Central memory CD8-positive, alpha-beta T cell (primary cell): Measurements from ENCODE around the gene SERPINB11.
"Not testable (repeated sequence)": the region's sequence is repeated elsewhere in the genome, so short reads cannot be mapped to it uniquely, and the experiment has no call there.

Experiments
- ATAC-seq: fragments of 150-1000 bp; cut with Tn5 transposase; replicated peaks from 2 replicates; pipeline ENCODE4 v1.10.0; 2022; ENCODE audit warnings: mild to moderate bottlenecking, moderate FRiP score, moderate number of reproducible peaks; ENCODE audit not compliant: poor library complexity, severe bottlenecking; ENCODE audit errors: extremely low read depth
- DNase-seq, 2 donors: peaks; one replicate each; pipeline ENCODE4 v3.0.0; 2021; ENCODE audit warnings: low spot score in 2 of 2
- H3K27ac Mint-ChIP-seq: one replicate; pipeline ENCODE4 v1.8.0; 2022; ENCODE audit warnings: low read depth, mild to moderate bottlenecking, moderate library complexity, mixed read lengths
- H3K27me3 Mint-ChIP-seq: one replicate; pipeline ENCODE4 v1.8.0; 2022; ENCODE audit warnings: mixed read lengths
- H3K36me3 Mint-ChIP-seq: one replicate; pipeline ENCODE4 v1.8.0; 2022; ENCODE audit warnings: mild to moderate bottlenecking, moderate library complexity, mixed read lengths; ENCODE audit not compliant: insufficient read depth
- H3K4me1 Mint-ChIP-seq: one replicate; pipeline ENCODE4 v1.8.0; 2022; ENCODE audit warnings: mixed read lengths
- H3K4me3 Mint-ChIP-seq: one replicate; pipeline ENCODE4 v1.8.0; 2022; ENCODE audit warnings: mild to moderate bottlenecking, moderate library complexity, mixed read lengths
- H3K9me3 Mint-ChIP-seq: one replicate; pipeline ENCODE4 v1.8.0; 2022; ENCODE audit warnings: mixed read lengths

SERPINB11 gene, protein sequence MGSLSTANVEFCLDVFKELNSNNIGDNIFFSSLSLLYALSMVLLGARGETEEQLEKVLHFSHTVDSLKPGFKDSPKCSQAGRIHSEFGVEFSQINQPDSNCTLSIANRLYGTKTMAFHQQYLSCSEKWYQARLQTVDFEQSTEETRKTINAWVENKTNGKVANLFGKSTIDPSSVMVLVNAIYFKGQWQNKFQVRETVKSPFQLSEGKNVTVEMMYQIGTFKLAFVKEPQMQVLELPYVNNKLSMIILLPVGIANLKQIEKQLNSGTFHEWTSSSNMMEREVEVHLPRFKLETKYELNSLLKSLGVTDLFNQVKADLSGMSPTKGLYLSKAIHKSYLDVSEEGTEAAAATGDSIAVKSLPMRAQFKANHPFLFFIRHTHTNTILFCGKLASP

DNA sequence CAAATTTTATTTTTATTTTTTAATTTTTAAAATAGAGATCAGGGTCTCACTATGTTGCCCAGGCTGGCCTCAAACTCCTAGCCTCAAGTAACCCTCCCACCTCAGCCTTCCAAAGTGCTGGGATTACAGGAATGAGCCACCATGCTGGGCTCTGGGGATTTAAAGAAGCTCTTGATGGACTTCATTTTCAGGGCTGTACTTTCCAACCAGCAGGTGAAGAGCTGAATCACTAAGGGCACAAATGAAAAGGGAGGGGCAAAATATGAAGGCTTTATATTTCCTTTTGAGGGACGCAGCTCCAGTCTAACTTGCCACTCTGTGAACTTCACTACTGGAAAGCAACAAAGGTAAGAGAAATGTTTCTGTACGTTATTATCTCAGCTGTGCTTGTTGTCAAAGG is at the start of gene SERPINB11:
Gene SERPINB11, plus strand, starts transcription at position 301 of the 400 bp plus-strand sequence. CDS start 7,234 bp downstream, outside the sequence.
- ATAC-seq, result no peak
- Mint-ChIP-seq H3K27me3 (peaks cover 13% of the 10 kb centered on the region), H3K4me3 (no peak within 1 kb of the TSS), H3K4me1 (no peaks in the 10 kb centered on the region), H3K36me3 (no peaks in the 10 kb centered on the region), H3K9me3 (peaks cover 11% of the 10 kb centered on the region), H3K27ac (no peak within 1 kb of the TSS)
- no peak for DNase-seq

DNA sequence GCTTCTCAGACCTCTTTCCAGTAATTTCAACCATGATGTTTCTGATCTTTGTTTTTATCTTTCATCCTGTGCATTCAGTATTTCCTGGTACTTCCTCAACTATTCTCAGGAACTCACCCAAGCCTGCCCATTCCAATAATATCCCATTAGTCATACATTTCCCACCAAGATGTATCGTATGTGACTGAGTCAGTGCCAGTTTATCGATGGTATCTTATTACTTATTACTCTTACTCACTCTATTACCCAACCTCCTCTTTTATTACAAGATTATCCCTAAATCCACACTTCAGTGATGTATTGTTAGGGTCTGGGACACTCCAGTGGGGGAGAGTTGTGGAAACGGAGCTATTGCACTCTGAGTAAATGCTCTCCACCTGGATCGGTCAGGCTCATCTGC is 43.8 kb upstream of the SERPINB11 start:
- not testable (repeated sequence) for DNase-seq, H3K4me1 Mint-ChIP-seq, H3K27me3 Mint-ChIP-seq, H3K27ac Mint-ChIP-seq, H3K4me3 Mint-ChIP-seq, H3K36me3 Mint-ChIP-seq, ATAC-seq, H3K9me3 Mint-ChIP-seq

DNA sequence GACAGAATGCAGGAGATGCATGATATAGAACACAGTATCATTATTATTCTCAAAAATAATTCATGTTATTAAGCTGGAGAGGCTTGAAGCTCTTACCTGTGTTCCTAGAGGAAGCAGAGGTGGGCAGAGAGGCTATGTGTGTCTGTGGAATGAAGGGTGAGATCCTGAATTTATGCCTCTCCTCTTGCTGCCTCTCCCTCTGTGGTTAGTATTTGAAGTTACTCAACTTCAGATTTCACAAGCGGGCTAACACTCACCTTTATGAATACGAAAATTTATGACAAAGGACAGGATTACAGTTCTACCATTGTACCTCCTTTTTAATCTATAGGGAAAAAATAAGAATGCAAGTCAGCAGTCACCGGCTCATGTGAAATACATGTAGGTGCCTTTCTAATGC is 41.0 kb upstream of the SERPINB11 start, which contains the start of gene SERPINB3:
Gene SERPINB3, minus strand, starts transcription at position 144 of the 400 bp plus-strand sequence. CDS start 677 bp downstream, outside the sequence.
- not testable (repeated sequence) for H3K4me1 Mint-ChIP-seq, H3K36me3 Mint-ChIP-seq, DNase-seq, H3K27me3 Mint-ChIP-seq, ATAC-seq, H3K4me3 Mint-ChIP-seq, H3K9me3 Mint-ChIP-seq
- H3K27ac Mint-ChIP-seq, result peak within 1 kb of the TSS; percentile 50

DNA sequence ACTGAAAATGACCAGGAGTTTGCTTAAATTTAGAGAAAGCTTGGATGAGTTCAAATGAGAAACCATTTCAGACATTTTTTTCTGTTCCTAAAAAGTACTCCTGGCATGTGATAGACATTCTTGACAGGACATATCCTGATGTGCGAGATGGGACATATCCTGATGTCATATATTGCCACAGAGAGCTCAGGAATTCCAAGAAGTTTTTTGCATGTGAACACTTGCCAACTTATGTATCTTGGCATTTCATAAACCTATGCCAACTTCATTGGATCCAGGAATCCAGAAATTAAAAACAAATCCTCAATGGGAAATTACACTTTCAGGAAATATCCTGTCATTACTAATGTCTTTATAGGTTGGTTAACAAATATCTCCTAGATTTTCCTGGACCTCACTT is 38.2 kb upstream of the SERPINB11 start:
- Mint-ChIP-seq H3K4me1 (no peaks in the 10 kb centered on the region), H3K27ac (no peak overlapping the region), H3K36me3 (no peaks in the 10 kb centered on the region), H3K4me3 (no peak overlapping the region), H3K9me3 (peaks cover 11% of the 10 kb centered on the region), H3K27me3 (no peaks in the 10 kb centered on the region)
- ATAC-seq, result no peak
- no peak for DNase-seq

DNA sequence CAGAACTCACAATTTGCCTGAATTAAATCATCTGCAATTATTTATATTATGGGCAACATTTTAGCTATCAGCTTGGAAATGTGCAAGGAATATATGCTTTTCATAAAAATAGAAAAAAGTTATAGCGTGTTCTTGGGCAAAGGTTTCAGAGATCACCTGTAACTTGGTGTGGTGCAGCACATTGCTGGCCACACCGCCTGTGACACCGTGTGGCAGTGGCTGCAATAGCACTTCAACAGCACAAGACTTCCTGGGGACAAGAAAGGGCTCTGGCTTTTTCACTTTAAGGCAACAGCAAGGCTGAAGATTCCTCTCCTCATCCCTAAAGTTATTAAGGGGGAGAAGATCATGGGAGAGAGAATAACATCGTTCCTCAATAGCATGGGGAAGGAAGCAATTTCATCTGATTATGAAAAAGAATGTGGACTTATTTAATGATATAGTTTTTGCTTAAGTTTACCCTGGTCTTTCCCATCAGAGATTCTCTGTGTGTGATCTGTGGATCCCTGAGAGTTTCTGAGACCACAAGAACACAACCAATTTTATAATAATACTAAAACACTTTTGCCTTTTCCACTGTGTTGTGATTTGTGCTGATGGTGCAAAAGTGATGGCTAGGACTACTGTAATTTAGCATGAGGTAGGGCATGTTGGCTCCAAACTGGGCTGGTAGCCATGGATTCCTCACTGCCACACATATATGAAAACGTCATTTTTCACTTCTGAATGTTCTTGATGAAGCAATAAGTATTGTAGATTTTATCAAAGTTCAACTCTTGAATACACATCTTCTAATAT is 26.0 kb upstream of the SERPINB11 start:
- H3K27me3 Mint-ChIP-seq, result no peaks in the 10 kb centered on the region
- no peaks in the 10 kb centered on the region for H3K4me1 Mint-ChIP-seq
- no peaks in the 10 kb centered on the region for H3K36me3 Mint-ChIP-seq
- no peak for DNase-seq
- no peak for ATAC-seq
- H3K4me3 Mint-ChIP-seq, result no peak overlapping the region
- H3K9me3 Mint-ChIP-seq, result no peaks in the 10 kb centered on the region
- no peak overlapping the region for H3K27ac Mint-ChIP-seq

DNA sequence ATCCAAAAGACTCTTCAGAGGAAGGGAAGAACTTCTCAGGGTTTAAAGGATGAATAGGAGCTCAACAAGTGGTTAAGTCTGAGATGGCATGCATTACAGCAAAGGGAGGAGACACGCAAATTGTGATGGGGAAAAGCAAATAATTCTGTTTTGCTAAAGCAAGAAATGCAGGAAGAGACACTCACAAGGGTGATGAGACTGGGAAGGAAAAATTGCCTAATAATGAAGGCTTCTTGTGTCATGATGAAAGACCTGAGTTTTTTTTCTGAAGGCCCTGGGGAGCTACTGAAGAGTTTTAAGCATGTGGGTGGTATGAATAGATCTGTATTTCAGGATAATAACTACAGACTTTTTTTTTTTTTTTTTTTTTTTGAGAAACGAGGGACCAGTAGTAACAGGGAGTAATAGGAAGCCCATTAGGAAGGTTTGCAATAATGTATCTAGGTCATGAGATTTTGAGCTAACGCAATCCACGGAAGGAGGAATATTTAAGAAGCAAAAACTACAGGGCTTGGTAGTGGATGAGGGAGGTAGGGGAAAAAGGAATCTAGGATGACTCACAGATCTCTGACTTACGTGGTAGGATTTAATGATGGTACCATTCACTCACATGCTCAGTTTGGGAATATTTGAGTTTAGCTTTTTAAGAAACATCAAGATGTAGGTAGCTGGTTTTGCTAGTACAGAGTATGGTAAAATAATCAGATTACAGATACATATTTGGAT is 25.1 kb upstream of the SERPINB11 start:
- no peak overlapping the region for H3K27ac Mint-ChIP-seq
- H3K27me3 Mint-ChIP-seq, result no peaks in the 10 kb centered on the region
- no peaks in the 10 kb centered on the region for H3K9me3 Mint-ChIP-seq
- DNase-seq, result no peak
- no peaks in the 10 kb centered on the region for H3K36me3 Mint-ChIP-seq
- no peak for ATAC-seq
- no peaks in the 10 kb centered on the region for H3K4me1 Mint-ChIP-seq
- no peak overlapping the region for H3K4me3 Mint-ChIP-seq

DNA sequence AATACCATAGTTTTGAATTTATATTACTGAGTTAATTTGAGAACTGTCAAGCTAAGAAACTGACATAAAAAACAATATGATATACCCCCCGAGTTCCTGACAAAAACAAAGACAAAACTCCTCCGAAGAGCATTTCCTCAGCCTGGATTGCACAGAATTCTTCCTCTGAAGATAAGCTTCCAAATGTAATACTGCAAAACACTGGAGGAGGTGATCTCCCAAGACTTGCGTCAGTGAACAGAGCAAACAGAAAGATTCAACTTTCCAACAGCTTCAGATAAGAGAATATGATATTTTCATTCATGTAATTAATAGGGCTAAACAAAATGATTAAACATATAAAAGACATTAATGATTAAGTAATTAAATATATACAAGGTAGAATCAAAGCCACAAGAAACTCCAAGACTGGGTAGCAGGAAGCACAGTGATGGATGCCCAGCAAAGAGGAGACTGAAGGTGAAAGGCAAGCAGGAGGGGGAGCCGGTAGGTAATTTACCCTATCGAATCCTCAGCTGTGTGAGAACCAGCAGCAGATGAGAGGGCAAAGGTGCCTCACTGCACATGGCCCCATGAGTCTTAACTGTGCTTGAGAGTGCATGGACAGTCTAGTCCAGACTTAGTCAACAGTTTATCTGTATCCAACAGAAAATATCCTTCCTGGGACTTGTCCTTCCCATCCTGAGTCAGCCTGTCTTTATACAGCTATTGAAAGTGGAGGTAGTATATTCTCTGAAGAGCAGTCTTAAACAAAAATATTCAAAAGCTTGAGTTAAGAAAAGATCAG is 22.7 kb upstream of the SERPINB11 start:
- Mint-ChIP-seq H3K36me3 (peaks cover 2% of the 10 kb centered on the region), H3K4me3 (no peak overlapping the region), H3K27ac (no peak overlapping the region), H3K9me3 (no peaks in the 10 kb centered on the region), H3K4me1 (no peaks in the 10 kb centered on the region), H3K27me3 (peaks cover 12% of the 10 kb centered on the region)
- DNase-seq (no peak), ATAC-seq (no peak)

DNA sequence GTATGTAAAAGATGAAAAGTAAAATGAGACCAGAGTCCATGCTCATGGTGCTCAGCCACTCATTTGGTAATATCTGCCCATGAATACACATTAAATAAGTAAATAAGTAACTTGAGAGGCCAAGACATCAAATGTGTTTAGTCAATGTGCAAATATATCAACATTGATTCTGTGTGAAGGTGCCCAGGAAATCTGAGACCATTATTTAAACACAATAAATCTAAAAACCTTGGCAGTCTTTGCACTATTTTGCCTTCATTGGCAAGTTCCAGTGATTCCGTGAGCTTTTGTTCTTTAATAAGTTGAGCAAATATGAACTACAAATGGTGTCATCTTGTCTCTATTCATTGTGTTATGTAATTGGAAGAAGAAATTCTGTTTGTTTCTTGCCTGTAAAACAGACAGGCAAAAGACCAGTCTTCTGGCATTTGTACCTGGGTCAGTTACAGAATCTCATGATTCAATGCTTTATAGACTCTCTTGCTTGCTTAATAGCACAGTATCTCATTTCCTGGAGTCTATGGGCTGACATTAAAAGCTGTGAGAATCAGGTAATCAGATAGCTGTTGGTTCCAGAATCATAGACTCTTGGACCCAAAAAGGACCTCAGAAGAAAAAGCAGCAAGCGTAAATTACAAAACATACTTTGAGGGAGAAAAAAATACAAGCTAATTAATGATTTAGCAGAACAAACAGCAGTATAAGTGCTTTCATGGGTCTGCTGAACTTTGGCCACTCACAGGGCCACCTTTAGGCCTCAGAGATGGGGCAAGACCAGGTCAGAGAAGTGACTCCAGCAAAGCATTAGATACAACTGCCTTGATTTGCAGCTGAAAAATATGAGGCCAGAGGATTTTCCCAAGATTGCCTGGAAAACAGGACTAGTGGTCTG is 21.1 kb upstream of the SERPINB11 start:
- Mint-ChIP-seq H3K27ac (no peak overlapping the region), H3K4me1 (no peaks in the 10 kb centered on the region), H3K4me3 (no peak overlapping the region), H3K36me3 (peaks cover 2% of the 10 kb centered on the region), H3K9me3 (peaks cover 5% of the 10 kb centered on the region), H3K27me3 (peaks cover 25% of the 10 kb centered on the region)
- no peak for DNase-seq
- ATAC-seq, result no peak

DNA sequence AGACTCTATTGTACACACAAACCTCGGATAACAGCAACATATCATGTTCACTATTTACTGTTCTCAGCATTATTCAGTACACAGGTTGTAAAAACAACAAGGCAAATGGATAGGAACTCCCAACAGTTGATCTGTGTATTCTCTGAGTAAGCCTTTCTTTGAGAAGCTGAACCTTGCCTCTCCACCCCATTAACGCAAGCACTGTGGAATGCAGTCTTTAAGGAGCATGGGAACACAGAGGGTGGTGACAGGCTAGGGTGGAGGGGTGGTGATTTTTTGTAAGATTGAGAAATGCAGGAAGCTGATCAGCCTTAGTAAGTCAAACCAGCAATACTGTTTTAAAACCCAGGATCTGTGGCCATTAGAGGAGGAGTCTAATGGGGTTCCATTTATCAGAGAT is 19.6 kb upstream of the SERPINB11 start:
- ATAC-seq (no peak), DNase-seq (no peak)
- peaks cover 5% of the 10 kb centered on the region for H3K9me3 Mint-ChIP-seq
- no peaks in the 10 kb centered on the region for H3K4me1 Mint-ChIP-seq
- peaks cover 25% of the 10 kb centered on the region for H3K27me3 Mint-ChIP-seq
- peaks cover 2% of the 10 kb centered on the region for H3K36me3 Mint-ChIP-seq
- H3K4me3 Mint-ChIP-seq, result no peak overlapping the region
- no peak overlapping the region for H3K27ac Mint-ChIP-seq

DNA sequence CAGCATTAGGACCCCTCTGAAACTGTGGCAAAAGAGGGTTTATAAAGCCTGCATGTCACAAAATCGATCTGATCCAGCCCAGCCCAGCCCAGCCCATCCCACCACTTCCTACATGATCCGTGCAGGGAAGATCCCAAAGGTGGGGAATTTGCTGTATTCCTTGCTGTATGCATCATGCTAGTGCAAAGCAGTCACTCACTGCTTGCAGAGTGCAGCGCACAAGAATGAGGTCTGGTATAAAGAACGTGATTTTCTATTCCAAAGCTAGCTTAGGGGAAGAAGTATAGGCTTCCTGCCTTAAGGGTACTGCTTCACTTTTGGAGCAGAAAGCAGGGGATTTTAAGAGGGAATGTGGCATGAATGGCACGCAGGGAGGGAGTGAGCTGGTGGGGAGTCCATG is 18.9 kb upstream of the SERPINB11 start:
- H3K9me3 Mint-ChIP-seq, result peaks cover 5% of the 10 kb centered on the region
- no peak overlapping the region for H3K27ac Mint-ChIP-seq
- no peaks in the 10 kb centered on the region for H3K4me1 Mint-ChIP-seq
- DNase-seq (no peak), ATAC-seq (no peak)
- no peak overlapping the region for H3K4me3 Mint-ChIP-seq
- H3K36me3 Mint-ChIP-seq, result peaks cover 2% of the 10 kb centered on the region
- H3K27me3 Mint-ChIP-seq, result peaks cover 25% of the 10 kb centered on the region

DNA sequence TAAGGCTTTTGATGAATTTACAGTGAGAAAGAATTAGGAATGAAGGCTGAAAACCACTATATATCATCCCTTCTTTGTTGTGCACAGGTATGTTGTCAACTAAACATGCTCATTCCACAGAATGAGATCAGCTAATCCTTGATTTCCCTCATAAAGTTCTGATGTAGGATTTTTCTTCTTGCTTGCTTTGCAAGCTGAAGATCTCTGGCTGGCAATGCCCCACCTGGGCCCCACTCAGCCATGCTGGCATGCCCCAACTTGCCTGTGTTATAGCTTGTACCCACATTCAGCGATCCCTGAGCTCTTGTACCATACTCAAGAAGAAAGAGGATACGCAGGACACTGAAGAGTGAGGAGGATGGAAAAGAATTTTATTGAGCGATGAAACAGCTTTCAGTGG is 18.0 kb upstream of the SERPINB11 start:
- H3K9me3 Mint-ChIP-seq, result peaks cover 5% of the 10 kb centered on the region
- no peaks in the 10 kb centered on the region for H3K4me1 Mint-ChIP-seq

More for the DNA sequence above, 18.0 kb upstream of the SERPINB11 start:
- peaks cover 2% of the 10 kb centered on the region for H3K36me3 Mint-ChIP-seq
- no peak for ATAC-seq
- H3K4me3 Mint-ChIP-seq, result no peak overlapping the region
- H3K27me3 Mint-ChIP-seq, result peaks cover 25% of the 10 kb centered on the region
- DNase-seq, result no peak
- no peak overlapping the region for H3K27ac Mint-ChIP-seq
